Activated T-cell treated with anti-CD3 and anti-CD28 coated beads, Interleukin-2, amount 50 U/mL, for 4 hours (primary cell): ENCODE results near the gene ARHGEF19. TPM values are rescaled to one million over a fixed set of nuclear protein-coding genes. Genes with fewer than 3 reads are reported as not detected.
"Not testable (repeated sequence)": the region's sequence is repeated elsewhere in the genome, so short reads cannot be mapped to it uniquely, and the experiment has no call there.

Experiments used
- ATAC-seq, 2 donors: fragments of 200-7000 bp; cut with Tn5 transposase; one replicate each; pipeline ENCODE4 v1.10.0; 2021
- DNase-seq: peaks from one replicate; pipeline ENCODE4 v3.0.0-alpha.2; 2020
- H3K27me3 Mint-ChIP-seq: one replicate; pipeline ENCODE4 v1.8.0; 2021; ENCODE audit warnings: low read depth, mixed read lengths
- H3K36me3 Mint-ChIP-seq: one replicate; pipeline ENCODE4 v1.8.0; 2022; ENCODE audit warnings: mixed read lengths; ENCODE audit not compliant: insufficient read depth
- H3K4me1 Mint-ChIP-seq: one replicate; pipeline ENCODE4 v1.8.0; 2021; ENCODE audit warnings: low read depth, mixed read lengths
- H3K4me3 Mint-ChIP-seq: one replicate; pipeline ENCODE4 v1.8.0; 2021; ENCODE audit warnings: mild to moderate bottlenecking, moderate library complexity, mixed read lengths
- H3K9me3 Mint-ChIP-seq: one replicate; pipeline ENCODE4 v1.8.0; 2021; ENCODE audit warnings: mixed read lengths
- total RNA-seq, 3 donors: library from RNA; stranded (reverse); gene quantifications; one replicate each; pipeline ENCODE4 v1.2.1, GENCODE V29; 2021

ARHGEF19 gene
- total RNA-seq, 3 donors from 2014 or later = 10.6 to 16.6 (median 11.1) TPM

- H3K4me3 Mint-ChIP-seq = no peak overlapping the region
- H3K9me3 Mint-ChIP-seq = no peaks in the 10 kb centered on the region
- no peak for ATAC-seq
- no peaks in the 10 kb centered on the region for H3K36me3 Mint-ChIP-seq
- H3K27me3 Mint-ChIP-seq = peaks cover 2% of the 10 kb centered on the region
- H3K4me1 Mint-ChIP-seq = peaks cover 21% of the 10 kb centered on the region
- DNase-seq = no peak
Measured at GRCh38 chr1:16219968-16220500, 7.6 kb upstream of the ARHGEF19 start.

GRCh38 chr1:16218674-16219071 lies 6.2 kb upstream of the ARHGEF19 start:
- DNase-seq = no peak
- H3K4me1 Mint-ChIP-seq = peaks cover 21% of the 10 kb centered on the region
- H3K36me3 Mint-ChIP-seq = no peaks in the 10 kb centered on the region
- H3K9me3 Mint-ChIP-seq = no peaks in the 10 kb centered on the region
- no peak for ATAC-seq
- H3K27me3 Mint-ChIP-seq = no peaks in the 10 kb centered on the region
- no peak overlapping the region for H3K4me3 Mint-ChIP-seq

- no peak for DNase-seq
- Mint-ChIP-seq H3K4me3 (no peak overlapping the region), H3K27me3 (no peaks in the 10 kb centered on the region), H3K36me3 (no peaks in the 10 kb centered on the region), H3K4me1 (peaks cover 21% of the 10 kb centered on the region), H3K9me3 (no peaks in the 10 kb centered on the region)
- no peak for ATAC-seq
Measured at GRCh38 chr1:16218014-16218673, 5.7 kb upstream of the ARHGEF19 start.

- Mint-ChIP-seq H3K36me3 (no peaks in the 10 kb centered on the region), H3K4me3 (peak overlapping the region; percentile 78), H3K27me3 (no peaks in the 10 kb centered on the region), H3K4me1 (peaks cover 21% of the 10 kb centered on the region), H3K9me3 (no peaks in the 10 kb centered on the region)
- ATAC-seq (peak; percentile 98), DNase-seq (peak; percentile 94)
Measured at GRCh38 chr1:16217061-16217785, 4.8 kb upstream of the ARHGEF19 start.

GRCh38 chr1:16215882-16216753 lies 3.7 kb upstream of the ARHGEF19 start:
- ATAC-seq (peak; percentile 29 to 33), DNase-seq (peak; percentile 38)
- H3K36me3 Mint-ChIP-seq = no peaks in the 10 kb centered on the region
- H3K4me3 Mint-ChIP-seq = peak overlapping the region; percentile 78
- H3K4me1 Mint-ChIP-seq = peaks cover 21% of the 10 kb centered on the region
- H3K9me3 Mint-ChIP-seq = no peaks in the 10 kb centered on the region
- H3K27me3 Mint-ChIP-seq = no peaks in the 10 kb centered on the region

- not testable (repeated sequence) for H3K27me3 Mint-ChIP-seq, H3K36me3 Mint-ChIP-seq, ATAC-seq, DNase-seq, H3K9me3 Mint-ChIP-seq, H3K4me3 Mint-ChIP-seq
- peaks cover 21% of the 10 kb centered on the region for H3K4me1 Mint-ChIP-seq
Measured at GRCh38 chr1:16215240-16215639, 2.8 kb upstream of the ARHGEF19 start.

- H3K27me3 Mint-ChIP-seq, H3K36me3 Mint-ChIP-seq, H3K4me3 Mint-ChIP-seq, DNase-seq, ATAC-seq, H3K9me3 Mint-ChIP-seq: not testable (repeated sequence)
- peaks cover 17% of the 10 kb centered on the region for H3K4me1 Mint-ChIP-seq
Measured at GRCh38 chr1:16213544-16213943, 1.1 kb upstream of the ARHGEF19 start.

- no peak for DNase-seq
- Mint-ChIP-seq H3K4me3 (no peak overlapping the region), H3K36me3 (no peaks in the 10 kb centered on the region), H3K9me3 (no peaks in the 10 kb centered on the region), H3K4me1 (peaks cover 15% of the 10 kb centered on the region), H3K27me3 (no peaks in the 10 kb centered on the region)
- ATAC-seq = no peak
Measured at GRCh38 chr1:16213013-16213412, 561 bp upstream of the ARHGEF19 start.

GRCh38 chr1:16211824-16212223 lies 628 bp downstream of the ARHGEF19 start:
- H3K36me3 Mint-ChIP-seq = no peaks in the 10 kb centered on the region
- no peaks in the 10 kb centered on the region for H3K9me3 Mint-ChIP-seq
- no peak overlapping the region for H3K4me3 Mint-ChIP-seq

GRCh38 chr1:16210581-16210980 lies 1.9 kb downstream of the ARHGEF19 start:
- Mint-ChIP-seq H3K4me1 (peaks cover 7% of the 10 kb centered on the region), H3K27me3 (no peaks in the 10 kb centered on the region), H3K4me3 (no peak overlapping the region)

More at GRCh38 chr1:16211824-16212223, 628 bp downstream of the ARHGEF19 start:
- no peak for DNase-seq
- no peaks in the 10 kb centered on the region for H3K27me3 Mint-ChIP-seq
- H3K4me1 Mint-ChIP-seq = peaks cover 14% of the 10 kb centered on the region
- no peak for ATAC-seq

GRCh38 chr1:16209847-16210407 lies 2.5 kb downstream of the ARHGEF19 start:
- ATAC-seq (no peak), DNase-seq (no peak)
- Mint-ChIP-seq H3K27me3 (no peaks in the 10 kb centered on the region), H3K4me3 (no peak overlapping the region), H3K4me1 (peaks cover 7% of the 10 kb centered on the region), H3K36me3 (no peaks in the 10 kb centered on the region), H3K9me3 (no peaks in the 10 kb centered on the region)

More at GRCh38 chr1:16210581-16210980, 1.9 kb downstream of the ARHGEF19 start:
- DNase-seq (no peak), ATAC-seq (no peak)
- no peaks in the 10 kb centered on the region for H3K9me3 Mint-ChIP-seq
- H3K36me3 Mint-ChIP-seq = no peaks in the 10 kb centered on the region

- H3K4me1 Mint-ChIP-seq = peaks cover 11% of the 10 kb centered on the region
- ATAC-seq (no peak), DNase-seq (no peak)
- no peaks in the 10 kb centered on the region for H3K9me3 Mint-ChIP-seq
- no peaks in the 10 kb centered on the region for H3K27me3 Mint-ChIP-seq
- no peaks in the 10 kb centered on the region for H3K36me3 Mint-ChIP-seq
- no peak overlapping the region for H3K4me3 Mint-ChIP-seq
Measured at GRCh38 chr1:16209132-16209846, 3.2 kb downstream of the ARHGEF19 start.

GRCh38 chr1:16208270-16208987 lies 4.0 kb downstream of the ARHGEF19 start:
- Mint-ChIP-seq H3K4me3 (peak overlapping the region; percentile 4), H3K36me3 (peaks cover 4% of the 10 kb centered on the region), H3K9me3 (no peaks in the 10 kb centered on the region), H3K4me1 (peaks cover 11% of the 10 kb centered on the region), H3K27me3 (no peaks in the 10 kb centered on the region)
- ATAC-seq = no peak
- DNase-seq = no peak
